A673 (cell line): ENCODE measurements around the gene MOB2.

Source experiments
- EZH2 ChIP-seq: fragments of 200-600 bp; sonication (generic); IDR thresholded peaks from 2 replicates; pipeline ENCODE4 v1.6.1; 2017; ENCODE audit warnings: borderline replicate concordance, low read depth, mild to moderate bottlenecking, mixed read lengths, antibody characterized with exemption, low read length; ENCODE audit not compliant: poor library complexity, severe bottlenecking
- TF ChIP-seq, protein P1 (sequence below): fragments of 300-800, 200-600 bp; sonication (generic); conservative IDR thresholded peaks from 2 replicates; pipeline ENCODE4 v1.5.1; 2017; ENCODE audit warnings: low read depth, mild to moderate bottlenecking, antibody characterized with exemption, low read length, moderate library complexity, mixed read lengths

DNA sequence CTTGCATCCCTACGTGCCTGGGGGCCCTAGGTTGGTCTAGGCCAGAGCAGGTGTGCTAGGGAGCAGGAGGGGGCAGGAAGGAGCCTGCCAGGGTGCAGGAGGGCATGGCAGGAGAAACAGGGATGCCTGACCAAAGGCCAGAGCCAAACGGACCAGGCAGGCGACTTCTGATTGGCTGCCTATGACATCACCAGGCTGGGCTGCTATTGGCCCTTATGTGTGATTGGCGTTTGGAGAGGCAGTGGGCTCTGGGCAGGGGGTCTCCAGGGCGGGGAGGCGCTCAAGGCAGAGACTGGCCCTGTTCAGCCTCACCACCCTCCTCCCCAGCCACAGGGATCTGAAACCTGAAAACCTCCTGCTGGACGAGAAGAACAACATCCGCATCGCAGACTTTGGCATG lies 44.4 kb downstream of the MOB2 start:
- TF ChIP-seq, protein P1, sequence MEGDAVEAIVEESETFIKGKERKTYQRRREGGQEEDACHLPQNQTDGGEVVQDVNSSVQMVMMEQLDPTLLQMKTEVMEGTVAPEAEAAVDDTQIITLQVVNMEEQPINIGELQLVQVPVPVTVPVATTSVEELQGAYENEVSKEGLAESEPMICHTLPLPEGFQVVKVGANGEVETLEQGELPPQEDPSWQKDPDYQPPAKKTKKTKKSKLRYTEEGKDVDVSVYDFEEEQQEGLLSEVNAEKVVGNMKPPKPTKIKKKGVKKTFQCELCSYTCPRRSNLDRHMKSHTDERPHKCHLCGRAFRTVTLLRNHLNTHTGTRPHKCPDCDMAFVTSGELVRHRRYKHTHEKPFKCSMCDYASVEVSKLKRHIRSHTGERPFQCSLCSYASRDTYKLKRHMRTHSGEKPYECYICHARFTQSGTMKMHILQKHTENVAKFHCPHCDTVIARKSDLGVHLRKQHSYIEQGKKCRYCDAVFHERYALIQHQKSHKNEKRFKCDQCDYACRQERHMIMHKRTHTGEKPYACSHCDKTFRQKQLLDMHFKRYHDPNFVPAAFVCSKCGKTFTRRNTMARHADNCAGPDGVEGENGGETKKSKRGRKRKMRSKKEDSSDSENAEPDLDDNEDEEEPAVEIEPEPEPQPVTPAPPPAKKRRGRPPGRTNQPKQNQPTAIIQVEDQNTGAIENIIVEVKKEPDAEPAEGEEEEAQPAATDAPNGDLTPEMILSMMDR, result no peak
- no peak for TF ChIP-seq EZH2
